IPS DF 4.7 (cell line): Measurements from ENCODE around the gene TIAM1.

Experiments used
- DNase-seq: peaks from one replicate; pipeline ENCODE4 v3.0.0-alpha.2; 2013; ENCODE audit warnings: low spot score; ENCODE audit errors: extremely low read depth

Gene TIAM1, protein sequence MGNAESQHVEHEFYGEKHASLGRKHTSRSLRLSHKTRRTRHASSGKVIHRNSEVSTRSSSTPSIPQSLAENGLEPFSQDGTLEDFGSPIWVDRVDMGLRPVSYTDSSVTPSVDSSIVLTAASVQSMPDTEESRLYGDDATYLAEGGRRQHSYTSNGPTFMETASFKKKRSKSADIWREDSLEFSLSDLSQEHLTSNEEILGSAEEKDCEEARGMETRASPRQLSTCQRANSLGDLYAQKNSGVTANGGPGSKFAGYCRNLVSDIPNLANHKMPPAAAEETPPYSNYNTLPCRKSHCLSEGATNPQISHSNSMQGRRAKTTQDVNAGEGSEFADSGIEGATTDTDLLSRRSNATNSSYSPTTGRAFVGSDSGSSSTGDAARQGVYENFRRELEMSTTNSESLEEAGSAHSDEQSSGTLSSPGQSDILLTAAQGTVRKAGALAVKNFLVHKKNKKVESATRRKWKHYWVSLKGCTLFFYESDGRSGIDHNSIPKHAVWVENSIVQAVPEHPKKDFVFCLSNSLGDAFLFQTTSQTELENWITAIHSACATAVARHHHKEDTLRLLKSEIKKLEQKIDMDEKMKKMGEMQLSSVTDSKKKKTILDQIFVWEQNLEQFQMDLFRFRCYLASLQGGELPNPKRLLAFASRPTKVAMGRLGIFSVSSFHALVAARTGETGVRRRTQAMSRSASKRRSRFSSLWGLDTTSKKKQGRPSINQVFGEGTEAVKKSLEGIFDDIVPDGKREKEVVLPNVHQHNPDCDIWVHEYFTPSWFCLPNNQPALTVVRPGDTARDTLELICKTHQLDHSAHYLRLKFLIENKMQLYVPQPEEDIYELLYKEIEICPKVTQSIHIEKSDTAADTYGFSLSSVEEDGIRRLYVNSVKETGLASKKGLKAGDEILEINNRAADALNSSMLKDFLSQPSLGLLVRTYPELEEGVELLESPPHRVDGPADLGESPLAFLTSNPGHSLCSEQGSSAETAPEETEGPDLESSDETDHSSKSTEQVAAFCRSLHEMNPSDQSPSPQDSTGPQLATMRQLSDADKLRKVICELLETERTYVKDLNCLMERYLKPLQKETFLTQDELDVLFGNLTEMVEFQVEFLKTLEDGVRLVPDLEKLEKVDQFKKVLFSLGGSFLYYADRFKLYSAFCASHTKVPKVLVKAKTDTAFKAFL (N-terminal part only)

DNA sequence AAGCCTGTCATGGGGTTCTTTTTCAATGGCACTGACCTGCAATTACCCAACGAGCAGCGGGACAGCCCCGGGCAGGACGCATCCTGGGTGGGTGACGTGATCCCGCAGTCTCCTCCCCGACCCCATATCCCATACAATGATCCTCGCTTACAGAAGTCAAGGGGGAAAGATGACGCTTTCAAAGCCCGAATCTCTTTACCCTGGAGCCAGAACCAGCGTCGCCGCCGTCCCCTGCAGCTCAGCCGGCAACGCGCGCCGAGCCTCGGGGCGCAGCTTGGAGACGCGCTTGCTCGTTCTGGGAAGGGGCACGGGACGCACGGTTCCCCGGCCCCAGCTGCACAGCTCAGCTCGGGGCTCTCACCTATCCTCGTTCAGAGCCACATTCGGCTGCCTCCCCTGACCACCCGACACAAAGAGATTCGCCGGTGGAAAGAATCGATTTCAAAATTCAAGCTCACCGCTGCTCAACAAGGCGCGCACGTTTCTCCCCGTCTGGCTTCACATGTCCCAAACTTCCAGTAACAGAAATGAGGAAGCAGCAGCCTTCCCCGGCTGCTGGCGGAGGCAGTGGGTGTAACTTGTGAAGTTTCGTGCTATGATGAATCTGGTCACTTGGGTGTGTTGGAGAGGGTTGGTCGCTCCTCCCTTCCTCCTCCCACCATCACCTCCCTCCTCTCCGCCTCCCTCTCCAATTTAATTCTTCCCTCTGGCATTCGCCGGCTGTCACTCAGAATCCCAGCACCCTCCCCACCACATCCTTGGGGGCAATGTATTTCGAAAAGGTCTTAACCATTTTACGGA lies at the start of gene TIAM1:
Gene TIAM1 (minus strand): TSS at position 582 of the 801 bp plus-strand sequence. CDS start 77,289 bp downstream, outside the sequence.
- peak; percentile 53 for DNase-seq

DNA sequence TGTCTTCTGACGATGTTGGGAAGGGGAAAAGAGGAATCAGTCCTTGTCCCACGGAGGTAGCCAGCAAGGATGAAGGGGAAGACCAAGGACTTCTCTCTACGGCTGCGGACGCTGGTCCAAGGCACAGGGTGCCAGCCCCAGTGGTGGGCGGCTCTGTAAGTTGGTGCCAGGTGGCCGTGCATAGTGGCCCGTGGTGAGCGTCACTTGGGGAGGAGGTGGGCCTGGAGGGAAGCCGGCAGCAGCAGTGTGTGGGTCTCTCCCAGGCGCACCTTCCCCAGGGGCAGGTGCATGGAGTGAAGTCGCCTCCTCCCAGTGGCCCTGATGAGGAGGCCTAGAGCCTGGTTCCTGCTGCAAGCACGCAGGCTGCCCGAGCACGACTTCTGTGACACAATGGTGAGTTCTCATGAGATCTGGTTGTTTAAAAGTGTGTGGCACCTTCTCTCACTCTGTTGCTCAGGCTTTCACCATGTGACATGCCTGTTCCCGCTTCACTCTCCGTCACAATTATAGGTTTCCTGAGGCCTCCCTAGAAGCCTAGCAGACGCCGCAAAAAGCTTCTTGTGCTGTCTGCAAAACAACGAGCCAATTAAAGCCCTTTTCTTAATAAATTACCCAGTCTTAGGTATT lies 43.6 kb upstream of the TIAM1 start:
- DNase-seq: no peak

- no peak for DNase-seq
Observed at GRCh38 chr21:31386006-31386405, 41.9 kb upstream of the TIAM1 start.

DNA sequence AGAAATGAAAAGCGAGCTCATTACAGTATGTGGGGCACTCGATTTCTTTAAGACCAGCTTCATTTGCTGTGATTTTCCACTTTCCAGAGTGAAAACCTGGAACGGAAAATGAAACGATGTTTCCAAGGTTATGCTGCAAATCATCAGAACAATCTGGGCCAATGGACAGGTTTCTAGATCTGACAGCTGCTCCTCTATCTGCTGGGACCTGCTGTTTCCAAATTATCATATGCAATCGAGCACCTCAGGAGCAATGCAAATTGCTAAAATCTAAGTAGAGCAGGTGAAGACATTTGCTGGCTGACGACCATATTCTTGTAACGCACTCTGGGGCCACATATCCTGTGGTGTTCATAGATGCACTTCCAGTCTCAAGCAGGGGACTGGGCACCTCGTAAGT lies 39.7 kb upstream of the TIAM1 start:
- no peak for DNase-seq

- no peak for DNase-seq
Observed at GRCh38 chr21:31382060-31382459, 38.0 kb upstream of the TIAM1 start.

DNA sequence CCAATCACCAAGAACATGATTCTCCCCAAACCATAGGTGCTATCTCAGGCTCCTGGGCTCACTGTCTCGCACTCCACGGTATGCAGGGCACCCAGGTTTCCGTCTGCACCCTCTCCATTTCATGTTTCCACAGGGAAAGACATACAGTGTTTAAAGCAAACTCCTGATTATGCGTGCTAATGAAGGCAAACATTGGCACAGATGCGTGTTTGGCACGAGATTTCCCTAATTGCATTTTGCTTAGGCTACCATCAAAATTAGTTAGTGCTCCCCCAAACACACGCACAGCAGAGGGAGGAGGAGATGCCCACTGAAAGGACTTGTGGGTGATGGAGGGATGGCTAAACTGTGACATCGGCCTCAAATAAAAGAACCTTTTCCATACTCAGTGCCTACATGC lies 32.2 kb upstream of the TIAM1 start:
- no peak for DNase-seq

DNA sequence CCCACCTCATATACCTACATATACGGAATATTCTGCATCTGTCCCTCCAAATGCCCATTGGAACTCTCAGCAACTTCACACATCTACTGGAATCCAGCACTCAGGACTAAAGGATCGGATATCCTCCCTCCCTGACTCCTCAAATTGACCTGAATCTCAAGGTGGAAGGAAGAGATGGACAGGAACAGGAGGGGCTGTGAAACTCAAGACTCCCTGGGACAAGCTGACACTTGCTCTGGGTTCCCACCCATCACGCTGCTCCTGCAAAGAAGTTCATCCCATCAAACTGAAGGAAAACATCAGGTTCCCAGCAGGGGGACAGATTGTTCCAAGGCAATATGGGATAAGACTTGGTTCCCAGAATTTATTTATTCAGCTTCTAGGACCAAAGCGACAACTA lies 30.3 kb upstream of the TIAM1 start:
- no peak for DNase-seq

GRCh38 chr21:31372471-31372765 lies 28.4 kb upstream of the TIAM1 start:
- no peak for DNase-seq

DNA sequence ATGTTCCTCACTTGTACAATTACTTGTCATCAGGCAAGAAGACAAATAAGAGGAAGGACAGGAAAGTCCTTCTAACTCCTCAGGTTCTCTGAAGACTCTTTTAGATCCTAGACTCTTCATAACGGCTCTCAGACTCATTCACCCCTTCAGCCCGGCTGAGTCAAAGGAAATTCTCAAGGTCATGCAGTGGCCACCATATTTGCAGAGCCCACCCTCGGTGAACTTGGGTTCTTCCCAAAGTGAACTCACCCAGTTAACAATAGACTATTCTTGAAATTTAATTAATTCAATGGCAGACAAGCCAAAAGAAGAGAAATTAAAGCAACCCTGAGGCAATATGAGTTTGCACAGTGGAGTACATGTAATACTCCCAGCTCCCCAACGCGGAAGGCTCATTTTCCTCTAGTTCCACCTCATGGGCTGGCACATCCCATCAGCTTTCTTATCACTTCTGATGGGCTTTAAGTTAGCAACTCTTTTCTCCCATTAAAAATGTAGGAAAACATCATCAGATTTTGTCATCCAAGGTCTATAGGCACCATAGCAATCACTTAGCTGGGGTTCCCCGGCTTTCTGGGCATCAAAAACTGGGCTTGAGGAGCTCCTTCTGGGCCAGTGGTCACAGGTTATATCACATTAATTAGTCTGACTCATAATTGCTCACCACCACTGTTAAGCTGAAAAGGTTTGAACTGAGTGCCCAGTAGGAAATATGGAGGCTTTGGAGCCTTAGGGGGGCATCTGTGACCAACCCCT lies 27.8 kb upstream of the TIAM1 start:
- DNase-seq: no peak

DNA sequence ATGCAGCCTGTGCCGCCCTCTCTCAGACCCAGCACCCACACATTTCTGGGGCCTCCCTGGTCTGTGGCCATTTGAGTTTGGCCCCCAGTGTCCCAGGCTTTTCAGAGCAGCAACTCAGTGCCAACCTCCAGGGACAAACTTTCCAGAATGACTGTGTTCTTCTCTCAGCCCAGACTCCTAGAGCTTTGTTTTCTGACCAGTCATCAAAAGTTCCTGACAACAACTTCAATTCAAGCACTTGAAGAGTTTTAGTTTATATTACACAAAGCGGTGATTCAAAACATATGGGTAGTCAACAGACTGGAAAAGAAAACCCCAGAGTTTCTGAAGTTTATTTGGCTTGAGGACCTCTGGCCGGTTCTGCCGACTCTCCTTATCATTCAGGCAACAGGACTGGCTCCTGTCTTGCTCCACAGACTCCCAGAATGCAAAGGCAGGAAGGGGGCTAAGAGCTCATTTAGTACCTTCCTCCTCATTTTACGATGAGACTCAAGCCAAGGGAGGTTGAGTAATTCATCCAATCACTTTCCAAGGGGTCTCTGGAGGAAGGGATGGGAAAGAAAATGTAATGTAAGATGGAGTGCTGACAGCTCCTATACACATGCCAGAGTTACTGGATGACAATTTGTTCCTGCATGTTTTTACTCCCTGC lies 27.0 kb upstream of the TIAM1 start:
- DNase-seq: no peak

GRCh38 chr21:31370281-31370892 lies 26.3 kb upstream of the TIAM1 start:
- no peak for DNase-seq

- DNase-seq: no peak
Observed at GRCh38 chr21:31368361-31368760, 24.3 kb upstream of the TIAM1 start.

GRCh38 chr21:31367801-31368200 lies 23.7 kb upstream of the TIAM1 start:
- DNase-seq: no peak

GRCh38 chr21:31366825-31367224 lies 22.8 kb upstream of the TIAM1 start:
- DNase-seq: no peak

GRCh38 chr21:31364253-31364945 lies 20.3 kb upstream of the TIAM1 start:
- no peak for DNase-seq

- DNase-seq: no peak
Observed at GRCh38 chr21:31363720-31364119, 19.7 kb upstream of the TIAM1 start.

- no peak for DNase-seq
Observed at GRCh38 chr21:31360717-31361116, 16.7 kb upstream of the TIAM1 start.

- DNase-seq: no peak
Observed at GRCh38 chr21:31358158-31358557, 14.1 kb upstream of the TIAM1 start.
